ENCODE data around the gene ABCC3. TPM values are rescaled to one million over a fixed set of nuclear protein-coding genes. Genes with fewer than 3 reads are reported as not detected.

ABCC3 gene
- total RNA-seq, 1 experiment from 2014 or later, result 293 TPM

GRCh38 chr17:50686494-50687199, 52.0 kb downstream of the ABCC3 start:
- Mint-ChIP-seq H3K4me3 (ENCODE audit: unreplicated experiment) (peak overlapping the region; percentile 11), H3K27me3 (ENCODE audit: insufficient read depth, unreplicated experiment) (no peaks in the 10 kb centered on the region), H3K4me1 (ENCODE audit: insufficient read depth, unreplicated experiment) (peaks cover 40% of the 10 kb centered on the region), H3K9me3 (ENCODE audit: unreplicated experiment) (no peaks in the 10 kb centered on the region), H3K27ac (ENCODE audit: low read depth, unreplicated experiment) (peak overlapping the region; percentile 37), H3K36me3 (ENCODE audit: insufficient read depth, unreplicated experiment) (peaks cover 47% of the 10 kb centered on the region)
- TF ChIP-seq, protein P1, sequence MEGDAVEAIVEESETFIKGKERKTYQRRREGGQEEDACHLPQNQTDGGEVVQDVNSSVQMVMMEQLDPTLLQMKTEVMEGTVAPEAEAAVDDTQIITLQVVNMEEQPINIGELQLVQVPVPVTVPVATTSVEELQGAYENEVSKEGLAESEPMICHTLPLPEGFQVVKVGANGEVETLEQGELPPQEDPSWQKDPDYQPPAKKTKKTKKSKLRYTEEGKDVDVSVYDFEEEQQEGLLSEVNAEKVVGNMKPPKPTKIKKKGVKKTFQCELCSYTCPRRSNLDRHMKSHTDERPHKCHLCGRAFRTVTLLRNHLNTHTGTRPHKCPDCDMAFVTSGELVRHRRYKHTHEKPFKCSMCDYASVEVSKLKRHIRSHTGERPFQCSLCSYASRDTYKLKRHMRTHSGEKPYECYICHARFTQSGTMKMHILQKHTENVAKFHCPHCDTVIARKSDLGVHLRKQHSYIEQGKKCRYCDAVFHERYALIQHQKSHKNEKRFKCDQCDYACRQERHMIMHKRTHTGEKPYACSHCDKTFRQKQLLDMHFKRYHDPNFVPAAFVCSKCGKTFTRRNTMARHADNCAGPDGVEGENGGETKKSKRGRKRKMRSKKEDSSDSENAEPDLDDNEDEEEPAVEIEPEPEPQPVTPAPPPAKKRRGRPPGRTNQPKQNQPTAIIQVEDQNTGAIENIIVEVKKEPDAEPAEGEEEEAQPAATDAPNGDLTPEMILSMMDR (IDR thresholded peaks at IDR 0.05; ENCODE audit: unreplicated experiment), result no peak
- peak; percentile 96 for DNase-seq (ENCODE audit: unreplicated experiment)
- intact Hi-C loops (cut with micrococcal nuclease), result no loop called here
- ChIA-PET CTCF (interaction anchor here (0.6 to 9.0 kb wide), 5 partner anchors 8 to 241 kb away, joined by 3 to 118 read pairs (median 9); partner anchors contain the start of gene ABCC3), POLR2A (interaction anchor here (0.5 to 4.1 kb wide), 9 partner anchors 12 to 140 kb away, joined by 3 to 29 read pairs (median 3); partner anchors contain the start of gene SPATA20)
- BruUV-seq (replicated peaks), result no TSS peak

DNA sequence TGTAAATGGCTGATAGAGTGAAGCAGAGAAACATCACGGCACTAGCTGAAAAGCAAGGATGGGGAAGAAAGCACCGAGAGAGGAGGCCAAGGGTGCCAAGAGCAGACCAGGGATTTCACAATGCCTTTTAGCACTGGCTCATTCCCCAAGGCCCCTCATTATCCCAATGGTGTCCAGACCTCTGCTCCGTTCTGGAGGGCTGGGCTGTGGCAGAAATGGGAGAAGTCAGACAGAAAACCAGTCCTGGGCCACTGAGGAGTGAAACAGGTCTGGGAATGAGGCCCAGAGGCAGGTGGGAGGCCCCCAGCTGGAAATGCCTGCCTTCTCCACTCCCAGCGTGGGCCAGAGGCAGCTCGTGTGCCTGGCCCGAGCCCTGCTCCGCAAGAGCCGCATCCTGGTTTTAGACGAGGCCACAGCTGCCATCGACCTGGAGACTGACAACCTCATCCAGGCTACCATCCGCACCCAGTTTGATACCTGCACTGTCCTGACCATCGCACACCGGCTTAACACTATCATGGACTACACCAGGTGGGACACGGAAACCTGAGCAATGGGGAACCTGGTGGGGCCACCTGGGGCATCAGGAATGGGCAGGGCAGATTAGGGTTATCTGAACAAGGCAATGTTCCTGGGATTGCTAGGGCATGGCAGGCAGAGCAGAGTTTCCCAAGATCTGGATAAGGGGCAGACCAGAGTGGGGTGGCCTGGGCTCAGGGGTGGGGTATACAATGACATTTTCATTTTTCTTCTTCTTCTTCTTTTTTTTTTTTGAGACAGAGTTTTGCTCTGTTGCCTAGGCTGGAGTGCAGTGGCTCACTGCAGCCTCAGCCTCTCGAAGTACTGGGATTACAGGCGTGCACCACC, 52.8 kb downstream of the ABCC3 start:
- Mint-ChIP-seq H3K4me1 (ENCODE audit: insufficient read depth, unreplicated experiment) (peaks cover 45% of the 10 kb centered on the region), H3K27me3 (ENCODE audit: insufficient read depth, unreplicated experiment) (no peaks in the 10 kb centered on the region), H3K27ac (ENCODE audit: low read depth, unreplicated experiment) (peak overlapping the region; percentile 37), H3K9me3 (ENCODE audit: unreplicated experiment) (no peaks in the 10 kb centered on the region), H3K4me3 (ENCODE audit: unreplicated experiment) (peak overlapping the region; percentile 9), H3K36me3 (ENCODE audit: insufficient read depth, unreplicated experiment) (peaks cover 42% of the 10 kb centered on the region)
- CTCF ChIA-PET, result interaction anchor here (0.7 to 9.0 kb wide), 5 partner anchors 9 to 181 kb away, joined by 3 to 118 read pairs (median 3); partner anchors contain the start of gene ABCC3
- intact Hi-C loops (cut with micrococcal nuclease), result no loop called here
- TF ChIP-seq, protein P1 (IDR thresholded peaks at IDR 0.05; ENCODE audit: unreplicated experiment), result no peak
- no TSS peak for BruUV-seq (replicated peaks)
- POLR2A ChIA-PET, result interaction anchor here (0.7 to 4.1 kb wide), 3 partner anchors 13 to 82 kb away, joined by 3 to 29 read pairs (median 28); no protein-coding TSS in a partner anchor
- peak; percentile 62 for DNase-seq (ENCODE audit: unreplicated experiment)

- Mint-ChIP-seq H3K9me3 (ENCODE audit: unreplicated experiment) (no peaks in the 10 kb centered on the region), H3K36me3 (ENCODE audit: insufficient read depth, unreplicated experiment) (peaks cover 41% of the 10 kb centered on the region), H3K4me1 (ENCODE audit: insufficient read depth, unreplicated experiment) (peaks cover 53% of the 10 kb centered on the region), H3K4me3 (ENCODE audit: unreplicated experiment) (no peak overlapping the region), H3K27ac (ENCODE audit: low read depth, unreplicated experiment) (no peak overlapping the region), H3K27me3 (ENCODE audit: insufficient read depth, unreplicated experiment) (no peaks in the 10 kb centered on the region)
- intact Hi-C loops (cut with micrococcal nuclease), result no loop called here
- ChIA-PET CTCF (interaction anchor here (0.7 to 1.3 kb wide), 3 partner anchors 10 to 181 kb away, joined by 3 read pairs; no protein-coding TSS in a partner anchor), POLR2A (interaction anchor here (4.1 kb wide), 1 partner anchor 51 kb away, joined by 29 read pairs; no protein-coding TSS in a partner anchor)
- BruUV-seq (replicated peaks), result no TSS peak
- TF ChIP-seq, protein P1 (IDR thresholded peaks at IDR 0.05; ENCODE audit: unreplicated experiment), result no peak
- DNase-seq (ENCODE audit: unreplicated experiment), result no peak
Observed at GRCh38 chr17:50688245-50688644, 53.6 kb downstream of the ABCC3 start.

- ChIA-PET POLR2A (interaction anchor here (2.0 kb wide), 1 partner anchor 50 kb away, joined by 5 read pairs; no protein-coding TSS in a partner anchor), CTCF (interaction anchor here (1.1 to 1.3 kb wide), 2 partner anchors 11 to 58 kb away, joined by 3 read pairs; no protein-coding TSS in a partner anchor)
- no peak overlapping the region for H3K4me3 Mint-ChIP-seq (ENCODE audit: unreplicated experiment)
- BruUV-seq (replicated peaks), result no TSS peak
- H3K27ac Mint-ChIP-seq (ENCODE audit: low read depth, unreplicated experiment), result peak overlapping the region; percentile 54
- DNase-seq (ENCODE audit: unreplicated experiment), result peak; percentile 80
- H3K36me3 Mint-ChIP-seq (ENCODE audit: insufficient read depth, unreplicated experiment), result peaks cover 49% of the 10 kb centered on the region
- intact Hi-C loops (cut with micrococcal nuclease), result no loop called here
- peaks cover 55% of the 10 kb centered on the region for H3K4me1 Mint-ChIP-seq (ENCODE audit: insufficient read depth, unreplicated experiment)
- TF ChIP-seq, protein P1 (IDR thresholded peaks at IDR 0.05; ENCODE audit: unreplicated experiment), result no peak
- H3K9me3 Mint-ChIP-seq (ENCODE audit: unreplicated experiment), result no peaks in the 10 kb centered on the region
- H3K27me3 Mint-ChIP-seq (ENCODE audit: insufficient read depth, unreplicated experiment), result no peaks in the 10 kb centered on the region
Observed at GRCh38 chr17:50689251-50689650, 54.6 kb downstream of the ABCC3 start.

Data from MCF 10A (cell line).